Measurements from ENCODE around the gene KCNIP4. TPM values are rescaled to one million over a fixed set of nuclear protein-coding genes. Genes with fewer than 3 reads are reported as not detected.

Gene KCNIP4
- total and polyA plus RNA-seq, 2 experiments from 2014 or later = 0.14 to 0.63 TPM

GRCh38 chr4:21790438-21791029, 158.0 kb downstream of the KCNIP4 start:
- Histone ChIP-seq H3K9me2 (ENCODE audit: insufficient read depth) (no peaks in the 10 kb centered on the region), H3K4me3 (no peak overlapping the region), H2AFZ (no peak overlapping the region), H4K20me1 (replicated peaks; ENCODE audit: insufficient read depth) (no peaks in the 10 kb centered on the region), H3K27me3 (ENCODE audit: insufficient read depth) (no peaks in the 10 kb centered on the region), H3F3A (replicated peaks; ENCODE audit: low read depth) (no peaks in the 10 kb centered on the region), H3K4me2 (no peak overlapping the region), H3K27ac (ENCODE audit: low read depth) (no peak overlapping the region), H3K79me2 (replicated peaks; ENCODE audit: insufficient read depth) (no peaks in the 10 kb centered on the region), H3K36me3 (ENCODE audit: insufficient read depth) (no peaks in the 10 kb centered on the region), H3K4me1 (ENCODE audit: insufficient read depth) (no peaks in the 10 kb centered on the region)
- H3K36me3 Mint-ChIP-seq (ENCODE audit: low read depth) = no peaks in the 10 kb centered on the region
- H3K4me3 Mint-ChIP-seq = no peak overlapping the region
- TF ChIP-seq CREB1 (CRISPR knock-in tag; IDR thresholded peaks at IDR 0.05; ENCODE audit: low read depth) (no peak), CTCF (conservative IDR thresholded peaks at IDR 0.05; ENCODE audit: low read depth in 2 of 2) (peak in 1 of 2 experiments; percentile 76; a peak in 3 of 4 replicates)
- DNase-seq (ENCODE audit: low spot score) (peak; percentile 46), ATAC-seq (no peak; the same call in 2 of the 3 replicates)
- H3K9me3 Mint-ChIP-seq = no peaks in the 10 kb centered on the region
- H3K27ac Mint-ChIP-seq = no peak overlapping the region
- no peaks in the 10 kb centered on the region for H3K27me3 Mint-ChIP-seq (ENCODE audit: insufficient read depth, low read depth, poor library complexity)
- peaks cover 6% of the 10 kb centered on the region for H3K4me1 Mint-ChIP-seq

- H3K4me3 Mint-ChIP-seq = no peak overlapping the region
- no peak for ATAC-seq
- no peak overlapping the region for H3K27ac Mint-ChIP-seq
- TF ChIP-seq ETS1 (IDR thresholded peaks at IDR 0.05) = no peak
- no peak for TF ChIP-seq EZH2phosphoT487 (IDR thresholded peaks at IDR 0.05; ENCODE audit: unreplicated experiment)
- no peak for TF ChIP-seq CTCF (conservative IDR thresholded peaks at IDR 0.05; ENCODE audit: low read depth in 2 of 2)
- TF ChIP-seq CREB1 (CRISPR knock-in tag; IDR thresholded peaks at IDR 0.05; ENCODE audit: low read depth) = no peak
- TF ChIP-seq NANOG (IDR thresholded peaks at IDR 0.05; ENCODE audit: borderline replicate concordance) = no peak
- TF ChIP-seq ZNF331 (CRISPR knock-in tag; IDR thresholded peaks at IDR 0.05; ENCODE audit: low read depth) = no peak
- no peak for TF ChIP-seq EZH2 (IDR thresholded peaks at IDR 0.05; ENCODE audit: low read depth, unreplicated experiment)
- no peak for TF ChIP-seq ZNF462 (CRISPR knock-in tag; IDR thresholded peaks at IDR 0.05)
- TF ChIP-seq STAT1 (IDR thresholded peaks at IDR 0.05; ENCODE audit: unreplicated experiment) = no peak
- no peak for TF ChIP-seq JUNB (IDR thresholded peaks at IDR 0.05; ENCODE audit: unreplicated experiment)
These were observed 168.4 kb downstream of the KCNIP4 start for GRCh38 chr4:21780148-21780547.

More at GRCh38 chr4:21780148-21780547, 168.4 kb downstream of the KCNIP4 start:
- Histone ChIP-seq H3K79me2 (replicated peaks; ENCODE audit: insufficient read depth) (no peaks in the 10 kb centered on the region), H3K9me2 (ENCODE audit: insufficient read depth) (no peaks in the 10 kb centered on the region), H3K4me2 (no peak overlapping the region), H3K4me1 (ENCODE audit: insufficient read depth) (no peaks in the 10 kb centered on the region), H2AFZ (no peak overlapping the region), H3K36me3 (ENCODE audit: insufficient read depth) (no peaks in the 10 kb centered on the region), H3F3A (replicated peaks; ENCODE audit: low read depth) (no peaks in the 10 kb centered on the region), H3K27ac (ENCODE audit: low read depth) (no peak overlapping the region), H3K4me3 (no peak overlapping the region), H4K20me1 (replicated peaks; ENCODE audit: insufficient read depth) (no peaks in the 10 kb centered on the region), H3K27me3 (ENCODE audit: insufficient read depth) (no peaks in the 10 kb centered on the region)
- Mint-ChIP-seq H3K9me3 (peaks cover 5% of the 10 kb centered on the region; the same call in 2 of the 3 replicates), H3K36me3 (ENCODE audit: low read depth) (0 out of 3 replicates have a peak, but pooled peaks cover 3% of the 10 kb centered on the region), H3K4me1 (no peaks in the 10 kb centered on the region), H3K27me3 (ENCODE audit: insufficient read depth, low read depth, poor library complexity) (no peaks in the 10 kb centered on the region)
- no peak for DNase-seq (ENCODE audit: low spot score)
